WI38 (cell line): ENCODE results near the gene C5orf47.
"Not testable (repeated sequence)": the region's sequence is repeated elsewhere in the genome, so short reads cannot be mapped to it uniquely, and the experiment has no call there.

ENCODE experiments used
- H3K4me3 ChIP-seq: 2 replicates; pipeline ENCODE4 v1.5.1; 2011; ENCODE audit warnings: low read depth, mild to moderate bottlenecking, control low read depth, low read length
- CTCF ChIP-seq: IDR thresholded peaks from 2 replicates; pipeline ENCODE4 v1.5.1; 2012; ENCODE audit warnings: low read depth, mild to moderate bottlenecking, control low read depth, low read length

Gene C5orf47

DNA sequence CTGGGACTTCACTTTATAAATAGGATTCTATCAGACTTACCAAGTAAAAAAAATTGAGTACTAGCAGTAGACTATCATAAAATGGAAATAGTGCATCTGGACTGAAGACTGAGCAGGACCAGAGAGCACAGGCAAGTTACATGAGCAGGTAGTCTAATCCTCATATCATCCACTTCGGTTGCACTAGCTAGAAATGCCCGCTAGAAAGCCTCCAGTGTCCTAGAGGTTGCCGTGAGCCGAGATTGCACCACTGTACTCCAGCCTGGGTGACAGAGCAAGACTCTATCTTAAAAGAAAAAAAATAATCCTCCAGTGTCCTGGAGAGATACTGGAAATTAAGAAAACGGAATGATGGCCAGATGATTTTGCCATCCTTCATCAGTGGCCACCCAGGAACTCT is 20.0 kb downstream of the C5orf47 start:
- TF ChIP-seq CTCF = no peak
- H3K4me3 ChIP-seq = no peak overlapping the region

- no peak overlapping the region for H3K4me3 ChIP-seq
- TF ChIP-seq CTCF = no peak
Measured at GRCh38 chr5:174010365-174010764, 21.4 kb downstream of the C5orf47 start.

GRCh38 chr5:174011441-174011840 is 22.5 kb downstream of the C5orf47 start:
- no peak for TF ChIP-seq CTCF

DNA sequence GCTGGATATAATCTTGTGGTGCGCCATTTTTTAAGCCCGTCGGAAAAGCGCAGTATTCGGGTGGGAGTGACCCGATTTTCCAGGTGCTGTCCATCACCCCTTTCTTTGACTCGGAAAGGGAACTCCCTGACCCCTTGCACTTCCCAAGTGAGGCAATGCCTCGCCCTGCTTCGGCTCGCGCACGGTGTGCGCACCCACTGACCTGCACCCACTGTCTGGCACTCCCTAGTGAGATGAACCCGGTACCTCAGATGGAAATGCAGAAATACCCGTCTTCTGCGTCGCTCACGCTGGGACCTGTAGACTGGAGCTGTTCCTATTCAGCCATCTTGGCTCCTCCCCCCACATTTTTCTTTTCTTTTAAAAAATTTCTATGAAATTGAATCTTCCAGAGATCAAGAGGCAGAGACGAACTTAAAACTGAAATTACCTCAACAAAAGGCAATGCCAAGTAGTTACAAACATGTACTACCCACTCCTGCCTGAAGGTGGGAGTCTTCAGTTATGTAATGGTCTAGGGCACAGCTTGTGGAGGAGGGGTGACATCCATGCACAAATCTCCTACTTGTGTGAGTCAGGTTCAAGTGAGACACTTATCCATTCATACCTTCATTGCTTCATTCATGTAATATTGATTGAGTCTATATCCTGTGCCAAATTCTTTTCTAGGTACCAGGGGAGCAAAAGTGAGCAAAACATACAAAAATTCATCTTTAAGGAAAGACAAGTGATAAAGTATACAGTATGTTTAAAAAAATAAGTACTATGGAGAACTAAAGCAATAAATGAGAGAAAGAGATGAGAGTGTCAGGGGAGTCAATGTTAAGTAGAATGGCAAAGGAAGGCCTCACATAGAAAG is 31.3 kb downstream of the C5orf47 start:
- peak; percentile 56 for TF ChIP-seq CTCF
- H3K4me3 ChIP-seq = not testable (repeated sequence)

More at GRCh38 chr5:174011441-174011840, 22.5 kb downstream of the C5orf47 start:
- no peak overlapping the region for H3K4me3 ChIP-seq

- TF ChIP-seq CTCF = no peak
- no peak overlapping the region for H3K4me3 ChIP-seq
Measured at GRCh38 chr5:174020928-174021304, 31.9 kb downstream of the C5orf47 start.

- no peak overlapping the region for H3K4me3 ChIP-seq
- TF ChIP-seq CTCF = no peak
Measured at GRCh38 chr5:174022384-174023095, 33.6 kb downstream of the C5orf47 start.

- no peak overlapping the region for H3K4me3 ChIP-seq
- TF ChIP-seq CTCF = no peak
Measured at GRCh38 chr5:174030286-174030685, 41.3 kb downstream of the C5orf47 start.
